ENCODE data around the gene MYZAP. TPM values are rescaled to one million over a fixed set of nuclear protein-coding genes. Genes with fewer than 3 reads are reported as not detected.

The MYZAP gene
- total RNA-seq, 2 experiments from 2014 or later, result 0.18 TPM; not detected in 1

GRCh38 chr15:57667171-57667849, 75.6 kb downstream of the MYZAP start:
- POLR2A ChIA-PET, result no interaction called here
- Mint-ChIP-seq H3K4me3 (no peak overlapping the region), H3K4me1 (no peaks in the 10 kb centered on the region), H3K36me3 (ENCODE audit: low read depth) (no peaks in the 10 kb centered on the region), H3K9me3 (no peaks in the 10 kb centered on the region), H3K27ac (no peak overlapping the region), H3K27me3 (peaks cover 22% of the 10 kb centered on the region)
- CTCF ChIA-PET, result no interaction called here
- DNase-seq, result no peak

DNA sequence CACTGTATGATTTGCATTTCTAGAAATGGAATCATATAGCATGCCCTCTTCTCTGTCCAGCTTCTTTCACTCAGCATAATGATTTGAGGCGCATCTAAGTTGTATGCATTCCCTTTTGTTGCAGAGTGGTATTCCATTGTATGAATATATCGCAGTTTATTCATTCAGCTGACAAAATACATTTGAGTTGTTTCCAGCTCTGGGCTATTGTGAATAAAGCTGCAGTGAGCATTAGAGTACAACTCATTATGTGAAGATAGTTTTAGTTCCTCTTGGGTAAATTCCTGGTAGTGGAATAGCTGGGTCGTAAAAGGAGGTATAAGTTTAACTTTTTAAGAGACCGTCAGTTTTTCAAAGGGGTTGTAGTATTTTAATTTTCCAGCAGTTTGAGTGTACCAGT, 76.3 kb downstream of the MYZAP start:
- H3K27me3 Mint-ChIP-seq, result peaks cover 28% of the 10 kb centered on the region
- H3K4me3 Mint-ChIP-seq, result no peak overlapping the region
- no peaks in the 10 kb centered on the region for H3K36me3 Mint-ChIP-seq (ENCODE audit: low read depth)
- ChIA-PET CTCF (no interaction called here), POLR2A (no interaction called here)
- H3K4me1 Mint-ChIP-seq, result no peaks in the 10 kb centered on the region
- no peaks in the 10 kb centered on the region for H3K9me3 Mint-ChIP-seq
- DNase-seq, result no peak
- no peak overlapping the region for H3K27ac Mint-ChIP-seq

DNA sequence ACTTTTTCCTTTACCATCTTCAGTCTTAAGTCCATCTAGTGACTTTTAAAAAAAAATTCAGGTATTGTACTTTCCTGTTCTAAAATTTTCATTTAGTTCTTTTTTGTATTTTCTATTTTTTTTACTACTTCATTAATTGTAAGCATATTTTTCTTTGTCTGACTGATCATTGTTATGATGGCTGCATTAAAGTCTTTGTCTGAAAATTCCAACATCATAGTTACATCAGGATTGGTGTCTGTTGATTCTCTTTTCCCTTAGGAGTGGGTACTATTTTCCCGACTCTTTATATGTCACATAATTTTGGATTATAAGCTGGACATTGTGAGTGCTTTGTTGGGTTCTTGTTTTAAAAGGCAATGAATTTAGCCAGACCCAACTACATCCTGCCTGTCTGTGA, 79.9 kb downstream of the MYZAP start:
- no peaks in the 10 kb centered on the region for H3K36me3 Mint-ChIP-seq (ENCODE audit: low read depth)
- no peaks in the 10 kb centered on the region for H3K4me1 Mint-ChIP-seq
- H3K9me3 Mint-ChIP-seq, result no peaks in the 10 kb centered on the region
- CTCF ChIA-PET, result interaction anchor here (1.1 kb wide), 1 partner anchor 36 kb away, joined by 3 read pairs; no protein-coding TSS in a partner anchor
- no peak overlapping the region for H3K27ac Mint-ChIP-seq
- peaks cover 33% of the 10 kb centered on the region for H3K27me3 Mint-ChIP-seq
- no peak overlapping the region for H3K4me3 Mint-ChIP-seq
- DNase-seq, result no peak
- POLR2A ChIA-PET, result no interaction called here

DNA sequence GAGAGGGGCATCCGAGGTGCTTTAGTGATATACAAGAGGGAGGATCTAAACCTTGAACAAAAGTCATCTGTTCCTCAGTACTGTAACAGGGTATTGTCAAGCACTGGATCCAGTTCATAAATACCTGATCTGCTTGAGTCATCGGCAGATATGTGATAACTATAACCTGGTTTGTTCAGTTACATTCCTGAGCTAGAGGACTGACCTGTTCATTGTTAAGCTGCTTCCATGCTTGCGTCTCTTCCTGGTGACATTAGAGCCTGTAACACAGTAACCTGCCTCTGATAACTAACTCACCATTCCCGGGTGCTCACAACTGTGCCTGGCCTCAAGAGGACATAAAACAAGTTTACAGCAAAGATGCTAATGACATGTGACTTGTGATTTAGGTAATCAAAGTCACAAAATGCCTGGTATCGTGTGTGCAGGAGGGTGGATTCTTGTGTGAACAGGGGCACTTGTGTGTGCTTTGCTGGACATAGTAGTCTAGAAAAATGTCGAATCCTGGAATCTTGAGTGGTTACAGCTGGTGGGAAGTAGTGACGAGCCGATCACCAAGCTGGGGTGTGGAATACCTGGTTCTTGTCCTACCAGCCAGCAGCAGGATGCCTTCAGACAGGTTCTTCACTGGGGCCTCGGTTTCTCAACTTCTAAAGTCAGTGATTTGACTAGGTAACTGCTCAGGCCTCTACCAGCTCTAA, 83.9 kb downstream of the MYZAP start:
- no peak overlapping the region for H3K4me3 Mint-ChIP-seq
- DNase-seq, result no peak
- ChIA-PET POLR2A (no interaction called here), CTCF (interaction anchor here (0.9 to 1.0 kb wide), 2 partner anchors 19 to 31 kb away, joined by 3 read pairs; partner anchors contain the start of gene POLR2M)
- no peaks in the 10 kb centered on the region for H3K36me3 Mint-ChIP-seq (ENCODE audit: low read depth)
- no peak overlapping the region for H3K27ac Mint-ChIP-seq
- H3K4me1 Mint-ChIP-seq, result peaks cover 7% of the 10 kb centered on the region
- peaks cover 17% of the 10 kb centered on the region for H3K27me3 Mint-ChIP-seq
- no peaks in the 10 kb centered on the region for H3K9me3 Mint-ChIP-seq

GRCh38 chr15:57676585-57676984, 84.9 kb downstream of the MYZAP start:
- no peak for DNase-seq
- ChIA-PET POLR2A (no interaction called here), CTCF (interaction anchor here (1.0 kb wide), 1 partner anchor 30 kb away, joined by 3 read pairs; the partner anchor contains the start of gene POLR2M)
- peaks cover 17% of the 10 kb centered on the region for H3K27me3 Mint-ChIP-seq
- no peak overlapping the region for H3K27ac Mint-ChIP-seq
- H3K4me3 Mint-ChIP-seq, result no peak overlapping the region
- H3K36me3 Mint-ChIP-seq (ENCODE audit: low read depth), result no peaks in the 10 kb centered on the region
- no peaks in the 10 kb centered on the region for H3K9me3 Mint-ChIP-seq
- H3K4me1 Mint-ChIP-seq, result peaks cover 8% of the 10 kb centered on the region

GRCh38 chr15:57677204-57677603, 85.5 kb downstream of the MYZAP start:
- Mint-ChIP-seq H3K36me3 (ENCODE audit: low read depth) (no peaks in the 10 kb centered on the region), H3K4me1 (peaks cover 8% of the 10 kb centered on the region), H3K27me3 (peaks cover 12% of the 10 kb centered on the region), H3K9me3 (no peaks in the 10 kb centered on the region), H3K27ac (no peak overlapping the region), H3K4me3 (no peak overlapping the region)
- DNase-seq, result no peak
- ChIA-PET CTCF (no interaction called here), POLR2A (no interaction called here)

DNA sequence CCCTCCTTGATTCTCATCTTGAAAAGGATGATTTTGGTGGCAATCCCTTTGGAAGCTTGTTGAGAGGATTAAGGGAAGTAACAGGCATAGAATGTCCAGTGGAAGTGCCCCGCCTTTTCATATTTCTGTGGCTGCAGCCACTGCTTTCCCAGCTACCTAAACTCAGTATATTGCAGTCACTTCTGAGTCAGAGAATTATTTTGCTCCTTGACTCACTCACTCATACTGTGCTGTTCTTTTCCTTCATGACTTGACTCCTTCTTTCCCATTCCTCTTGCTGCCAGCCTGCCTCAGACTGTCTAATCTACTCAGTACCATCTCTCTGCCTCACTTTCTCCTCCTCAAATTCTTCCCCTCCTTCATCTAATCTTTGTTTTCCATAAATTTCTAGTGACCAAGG, 88.3 kb downstream of the MYZAP start:
- Mint-ChIP-seq H3K36me3 (ENCODE audit: low read depth) (no peaks in the 10 kb centered on the region), H3K4me3 (no peak overlapping the region), H3K9me3 (no peaks in the 10 kb centered on the region), H3K4me1 (peaks cover 8% of the 10 kb centered on the region), H3K27ac (no peak overlapping the region), H3K27me3 (peaks cover 5% of the 10 kb centered on the region)
- CTCF ChIA-PET, result no interaction called here
- POLR2A ChIA-PET, result interaction anchor here (1.5 kb wide), 1 partner anchor 27 kb away, joined by 6 read pairs; the partner anchor contains the start of gene POLR2M
- no peak for DNase-seq

GRCh38 chr15:57681011-57681410, 89.3 kb downstream of the MYZAP start:
- Mint-ChIP-seq H3K4me1 (peaks cover 8% of the 10 kb centered on the region), H3K36me3 (ENCODE audit: low read depth) (no peaks in the 10 kb centered on the region), H3K9me3 (no peaks in the 10 kb centered on the region), H3K4me3 (no peak overlapping the region), H3K27me3 (no peaks in the 10 kb centered on the region), H3K27ac (no peak overlapping the region)
- CTCF ChIA-PET, result no interaction called here
- POLR2A ChIA-PET, result interaction anchor here (1.0 kb wide), 1 partner anchor 26 kb away, joined by 3 read pairs; no protein-coding TSS in a partner anchor
- DNase-seq, result no peak

- ChIA-PET CTCF (interaction anchor here (1.0 kb wide), 1 partner anchor 124 kb away, joined by 3 read pairs; no protein-coding TSS in a partner anchor), POLR2A (no interaction called here)
- Mint-ChIP-seq H3K27me3 (no peaks in the 10 kb centered on the region), H3K27ac (no peak overlapping the region), H3K36me3 (ENCODE audit: low read depth) (no peaks in the 10 kb centered on the region), H3K9me3 (no peaks in the 10 kb centered on the region), H3K4me1 (peaks cover 8% of the 10 kb centered on the region), H3K4me3 (no peak overlapping the region)
- DNase-seq, result no peak
Observed at GRCh38 chr15:57683481-57683880, 91.8 kb downstream of the MYZAP start.

DNA sequence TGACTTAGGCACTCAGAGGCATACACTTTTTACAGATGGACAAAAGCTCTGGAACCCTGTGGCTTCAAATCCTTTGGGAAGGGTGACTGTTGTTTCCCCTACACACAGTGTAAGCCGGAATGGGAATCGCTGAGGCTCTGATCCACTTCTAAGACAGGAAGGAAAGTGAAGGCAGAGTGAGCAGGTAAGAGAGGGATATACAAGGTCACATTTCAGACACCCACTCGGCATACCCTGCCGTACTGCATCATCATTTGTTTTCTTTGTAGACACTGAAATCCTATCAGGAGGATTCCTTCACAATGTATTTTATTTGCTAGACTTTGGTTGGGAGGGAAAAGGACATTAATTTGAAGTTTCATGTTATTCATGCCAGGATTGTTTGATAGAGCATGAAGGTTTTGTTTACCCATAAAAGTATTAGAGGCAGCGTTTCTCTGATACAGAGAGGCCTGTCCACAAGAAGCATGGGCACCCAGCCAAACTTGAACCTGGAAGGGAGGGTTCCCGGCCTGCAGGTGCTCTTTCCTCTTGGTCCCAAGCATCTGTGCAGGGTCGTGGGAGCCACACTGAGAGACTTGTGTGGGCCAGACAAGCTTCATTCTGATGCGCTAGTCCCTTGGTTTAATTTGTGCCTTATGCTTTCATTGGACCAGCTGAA, 92.9 kb downstream of the MYZAP start:
- DNase-seq, result no peak
- H3K36me3 Mint-ChIP-seq (ENCODE audit: low read depth), result no peaks in the 10 kb centered on the region
- no peak overlapping the region for H3K4me3 Mint-ChIP-seq
- H3K27me3 Mint-ChIP-seq, result no peaks in the 10 kb centered on the region
- POLR2A ChIA-PET, result no interaction called here
- H3K4me1 Mint-ChIP-seq, result peaks cover 8% of the 10 kb centered on the region
- no peaks in the 10 kb centered on the region for H3K9me3 Mint-ChIP-seq
- no peak overlapping the region for H3K27ac Mint-ChIP-seq
- CTCF ChIA-PET, result no interaction called here

DNA sequence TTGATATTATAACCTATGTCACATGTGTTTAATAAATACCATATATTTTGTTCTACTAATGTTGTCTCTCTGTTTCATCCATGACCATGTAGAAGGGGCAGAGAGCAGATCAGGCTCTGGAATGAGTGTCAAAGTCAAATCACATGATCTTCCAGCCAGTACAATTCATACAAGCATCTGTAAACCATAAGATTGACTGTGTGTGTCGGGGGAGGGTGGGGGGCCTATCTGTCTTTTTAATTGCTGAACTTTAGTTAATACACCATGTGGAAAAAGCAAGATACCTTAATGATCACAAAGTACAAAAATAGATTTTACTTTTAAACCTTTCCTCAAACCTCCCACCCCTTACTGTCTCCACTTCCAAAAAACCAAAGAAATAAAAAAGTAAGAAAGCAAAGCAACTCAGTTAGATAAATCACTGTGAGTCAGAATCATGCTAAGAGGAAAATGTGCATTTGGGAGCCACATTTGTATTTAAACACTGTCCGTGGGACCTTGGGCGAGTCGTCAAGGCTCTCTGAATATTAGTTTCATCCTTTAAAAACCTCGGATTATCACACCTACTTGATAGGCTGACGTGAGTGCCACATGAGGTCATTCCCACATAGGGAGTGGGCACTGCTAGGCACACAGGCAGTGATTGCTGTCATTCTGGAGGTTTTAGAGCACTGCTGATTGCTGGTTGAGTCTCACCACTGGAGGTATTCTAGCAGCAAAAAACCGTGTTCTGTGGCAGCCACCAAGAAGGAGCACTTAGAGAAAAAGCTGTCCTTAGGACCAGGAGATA, 93.8 kb downstream of the MYZAP start:
- no peak for DNase-seq
- H3K27me3 Mint-ChIP-seq, result no peaks in the 10 kb centered on the region
- CTCF ChIA-PET, result no interaction called here
- no peak overlapping the region for H3K4me3 Mint-ChIP-seq
- H3K27ac Mint-ChIP-seq, result no peak overlapping the region
- POLR2A ChIA-PET, result no interaction called here
- no peaks in the 10 kb centered on the region for H3K36me3 Mint-ChIP-seq (ENCODE audit: low read depth)
- H3K4me1 Mint-ChIP-seq, result peaks cover 3% of the 10 kb centered on the region
- no peaks in the 10 kb centered on the region for H3K9me3 Mint-ChIP-seq

GRCh38 chr15:57686657-57687056, 95.0 kb downstream of the MYZAP start:
- Mint-ChIP-seq H3K4me1 (no peaks in the 10 kb centered on the region), H3K9me3 (no peaks in the 10 kb centered on the region), H3K4me3 (no peak overlapping the region), H3K27ac (no peak overlapping the region), H3K36me3 (ENCODE audit: low read depth) (no peaks in the 10 kb centered on the region), H3K27me3 (no peaks in the 10 kb centered on the region)
- ChIA-PET CTCF (no interaction called here), POLR2A (no interaction called here)
- DNase-seq, result no peak

Measured in activated CD4-positive, alpha-beta memory T cell treated with anti-CD3 and anti-CD28 coated beads, Interleukin-2, amount 10 ng/mL, durations not matched to agents 7 days and 5 days (primary cell).